Fibroblast of villous mesenchyme (primary cell): Measurements from ENCODE around the gene ZNF277. TPM values are rescaled to one million over a fixed set of nuclear protein-coding genes. Genes with fewer than 3 reads are reported as not detected.

Experiments used
- DNase-seq: peaks from one replicate; pipeline ENCODE4 v3.0.0-alpha.2; 2010; ENCODE audit warnings: low read depth
- H3K4me3 ChIP-seq: 2 replicates; pipeline ENCODE4 v1.5.1; 2011; ENCODE audit warnings: low read depth, mild to moderate bottlenecking, low read length
- total RNA-seq: library from RNA; depleted of rRNA; stranded (reverse); fragments of >200 nt; gene quantifications from 2 replicates; pipeline ENCODE4 v1.2.3, GENCODE V29; 2012
- TF ChIP-seq, protein P1 (sequence below): IDR thresholded peaks from 2 replicates; pipeline ENCODE4 v1.5.1; 2012; ENCODE audit warnings: low read depth, mild to moderate bottlenecking, low read length; ENCODE audit not compliant: insufficient read depth

ZNF277 gene
- total RNA-seq, 1 donor: 29.8 TPM

DNA sequence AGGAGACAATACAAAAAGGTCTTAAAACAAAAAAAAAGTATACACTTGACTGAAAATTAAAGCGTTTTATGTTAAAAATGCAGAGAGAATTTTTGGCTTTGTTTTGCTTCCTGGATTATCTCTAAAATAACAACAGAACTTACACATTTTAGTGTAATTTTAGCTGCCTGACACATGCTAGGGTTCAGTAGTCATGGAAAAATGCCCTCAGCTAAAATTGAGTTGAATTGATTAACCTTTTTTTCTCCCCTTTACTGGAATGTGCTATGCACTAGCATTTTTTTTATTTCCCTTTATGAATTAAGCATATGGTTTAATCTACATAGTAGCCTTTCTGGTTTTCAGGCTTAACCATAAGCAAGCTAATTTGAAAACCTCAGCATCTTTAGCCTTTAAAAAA, 89.9 kb downstream of the ZNF277 start:
- H3K4me3 ChIP-seq: no peak overlapping the region
- DNase-seq: no peak
- TF ChIP-seq, protein P1, sequence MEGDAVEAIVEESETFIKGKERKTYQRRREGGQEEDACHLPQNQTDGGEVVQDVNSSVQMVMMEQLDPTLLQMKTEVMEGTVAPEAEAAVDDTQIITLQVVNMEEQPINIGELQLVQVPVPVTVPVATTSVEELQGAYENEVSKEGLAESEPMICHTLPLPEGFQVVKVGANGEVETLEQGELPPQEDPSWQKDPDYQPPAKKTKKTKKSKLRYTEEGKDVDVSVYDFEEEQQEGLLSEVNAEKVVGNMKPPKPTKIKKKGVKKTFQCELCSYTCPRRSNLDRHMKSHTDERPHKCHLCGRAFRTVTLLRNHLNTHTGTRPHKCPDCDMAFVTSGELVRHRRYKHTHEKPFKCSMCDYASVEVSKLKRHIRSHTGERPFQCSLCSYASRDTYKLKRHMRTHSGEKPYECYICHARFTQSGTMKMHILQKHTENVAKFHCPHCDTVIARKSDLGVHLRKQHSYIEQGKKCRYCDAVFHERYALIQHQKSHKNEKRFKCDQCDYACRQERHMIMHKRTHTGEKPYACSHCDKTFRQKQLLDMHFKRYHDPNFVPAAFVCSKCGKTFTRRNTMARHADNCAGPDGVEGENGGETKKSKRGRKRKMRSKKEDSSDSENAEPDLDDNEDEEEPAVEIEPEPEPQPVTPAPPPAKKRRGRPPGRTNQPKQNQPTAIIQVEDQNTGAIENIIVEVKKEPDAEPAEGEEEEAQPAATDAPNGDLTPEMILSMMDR: no peak

DNA sequence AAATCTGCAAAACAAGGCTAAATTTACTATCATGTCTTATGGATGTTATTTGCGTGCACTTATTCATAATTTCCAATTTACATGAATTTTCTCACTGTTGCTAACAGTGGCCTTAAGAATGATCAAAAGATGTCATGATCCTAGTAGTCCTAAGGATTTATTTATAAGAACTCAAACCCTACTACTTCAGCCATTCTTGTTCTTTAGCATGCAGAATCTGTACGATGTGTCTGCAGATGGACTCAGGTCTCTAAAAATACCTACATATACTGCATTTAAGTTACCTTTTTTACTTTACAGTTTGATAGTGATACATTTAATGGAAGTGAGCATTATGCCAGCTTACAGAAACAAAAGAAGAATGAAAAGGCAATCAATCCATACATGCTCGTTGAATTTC, 91.2 kb downstream of the ZNF277 start:
- TF ChIP-seq, protein P1: no peak
- DNase-seq: no peak
- H3K4me3 ChIP-seq: no peak overlapping the region

DNA sequence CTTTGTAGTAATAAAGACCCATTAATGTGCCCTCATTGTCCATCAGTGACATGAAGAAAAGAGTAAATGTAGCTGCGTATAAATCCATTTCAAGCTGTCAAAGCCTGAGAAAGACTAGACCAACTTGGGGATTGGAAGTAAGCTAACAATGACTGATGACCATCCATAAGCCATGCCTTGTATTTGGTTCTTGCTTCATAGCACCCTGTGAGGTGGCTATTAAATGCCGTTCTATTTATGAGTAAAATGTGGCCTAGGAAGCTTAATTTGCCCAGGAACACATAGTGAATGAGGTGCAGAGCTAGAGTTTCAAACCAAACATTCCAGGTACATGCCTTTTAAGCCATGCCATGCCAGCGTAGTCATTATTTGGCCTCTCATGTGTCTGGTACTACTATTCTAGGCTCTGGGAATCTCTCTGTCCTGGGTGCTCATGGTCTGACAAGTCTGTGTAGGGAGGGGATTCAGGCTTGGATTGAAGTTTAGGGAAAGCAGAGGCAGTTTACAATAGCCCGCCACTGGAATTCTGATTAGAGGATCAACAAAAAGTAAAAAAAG, 92.1 kb downstream of the ZNF277 start:
- no peak for DNase-seq
- TF ChIP-seq, protein P1: no peak
- no peak overlapping the region for H3K4me3 ChIP-seq

DNA sequence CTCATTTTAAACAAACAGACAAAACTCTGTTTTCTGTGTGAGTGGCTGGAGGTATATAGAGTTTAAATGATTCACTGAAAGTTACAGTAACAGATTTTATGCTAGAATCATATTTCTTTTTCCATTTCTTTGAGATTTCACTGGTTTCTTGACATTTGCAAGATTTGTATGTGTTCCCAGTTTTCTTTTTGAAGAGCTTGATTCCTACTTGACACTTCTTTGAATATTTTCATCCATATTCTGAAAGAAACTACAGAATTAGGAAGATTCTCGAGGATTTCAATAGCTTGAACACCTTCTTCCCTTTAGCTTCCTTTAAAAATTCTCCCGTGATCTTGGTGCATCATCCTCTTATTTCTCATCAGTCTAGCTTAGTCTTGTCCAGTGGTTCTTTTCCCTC, 93.6 kb downstream of the ZNF277 start:
- TF ChIP-seq, protein P1: no peak
- DNase-seq: no peak
- no peak overlapping the region for H3K4me3 ChIP-seq

DNA sequence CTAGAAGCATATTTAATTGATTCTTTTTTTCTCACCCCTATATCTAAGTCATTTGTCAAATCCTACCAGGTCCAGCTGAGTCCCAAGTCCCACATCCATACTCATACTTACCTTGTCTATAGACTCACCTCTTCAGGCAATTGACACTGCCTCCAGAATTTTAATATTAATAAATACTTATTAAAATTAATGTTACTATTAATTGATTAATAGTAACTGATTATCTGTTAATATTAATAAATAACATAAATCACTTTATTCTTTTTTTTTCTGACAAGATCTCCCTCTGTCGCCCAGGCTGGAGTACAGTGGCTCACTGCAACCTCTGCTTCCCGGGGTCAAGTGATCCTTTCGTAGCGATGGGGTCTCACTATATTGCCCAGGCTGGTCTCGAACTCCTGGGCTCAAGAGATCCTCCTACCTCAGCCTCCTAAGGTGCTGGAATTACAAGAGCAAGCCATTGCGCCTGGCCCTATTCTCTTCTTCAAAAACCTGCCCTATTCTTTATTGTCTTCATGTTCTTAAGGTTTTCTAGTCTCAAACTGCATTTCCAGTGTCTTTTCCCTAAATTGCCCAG, 94.4 kb downstream of the ZNF277 start:
- H3K4me3 ChIP-seq: no peak overlapping the region
- TF ChIP-seq, protein P1: no peak
- no peak for DNase-seq

DNA sequence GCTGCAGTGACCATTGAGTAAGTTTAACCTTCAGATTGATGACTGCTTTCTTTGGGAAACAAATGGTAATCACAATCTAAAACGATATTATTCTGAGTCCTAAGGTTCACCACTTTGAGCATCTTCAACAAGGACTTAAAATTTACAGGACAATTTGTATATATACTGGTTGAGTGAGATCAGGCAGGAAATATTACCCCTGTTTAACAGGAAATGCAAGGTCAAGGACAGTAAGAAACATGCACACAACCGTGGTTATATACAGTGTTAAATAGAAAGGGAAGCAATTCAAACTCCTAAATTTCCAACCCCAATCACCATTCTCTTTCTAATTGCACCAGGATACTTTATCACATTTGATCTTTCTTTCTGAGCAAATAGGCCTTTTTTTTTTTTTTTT, 96.1 kb downstream of the ZNF277 start:
- DNase-seq: no peak
- TF ChIP-seq, protein P1: no peak
- H3K4me3 ChIP-seq: no peak overlapping the region

GRCh38 chr7:112306903-112307302, 100.4 kb downstream of the ZNF277 start:
- TF ChIP-seq, protein P1: no peak
- no peak overlapping the region for H3K4me3 ChIP-seq
- no peak for DNase-seq
